ENCODE results near the gene SHROOM3. TPM values are rescaled to one million over a fixed set of nuclear protein-coding genes. Genes with fewer than 3 reads are reported as not detected.

Gene SHROOM3
- total RNA-seq, 2 donors from 2014 or later: not detected

DNA sequence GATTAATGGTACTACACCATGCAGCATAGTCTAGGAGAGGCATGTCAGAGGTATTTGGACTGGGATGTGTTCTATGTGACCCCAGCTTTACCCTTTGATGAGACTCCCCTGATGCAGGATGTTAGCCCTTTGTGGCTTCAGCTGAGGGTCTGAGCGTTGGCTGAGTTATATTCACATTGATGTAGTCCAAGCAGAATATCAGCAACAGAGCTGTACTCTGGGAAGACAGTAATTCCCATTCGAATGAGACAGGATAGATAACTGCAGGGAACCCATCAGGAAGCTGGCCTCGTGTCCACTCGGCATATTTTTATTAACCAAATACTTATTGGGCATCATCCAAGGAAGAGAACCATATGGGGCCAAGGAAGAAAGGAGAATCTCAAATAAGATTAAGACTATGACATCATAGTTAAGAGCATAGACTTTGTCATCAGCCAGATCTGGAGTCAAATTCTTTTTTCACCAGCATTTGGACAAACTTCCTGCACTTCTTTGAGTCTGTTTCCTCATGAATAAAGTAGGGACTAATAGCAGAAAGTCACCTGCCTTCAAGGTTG is 264.8 kb downstream of the SHROOM3 start:
- no peak for ATAC-seq (replicated peaks)
- H3K9me3 Mint-ChIP-seq: no peaks in the 10 kb centered on the region
- H3K36me3 Mint-ChIP-seq (ENCODE audit: low read depth): no peaks in the 10 kb centered on the region
- H3K4me3 Mint-ChIP-seq: no peak overlapping the region
- H3K27me3 Mint-ChIP-seq: peaks cover 34% of the 10 kb centered on the region
- no peaks in the 10 kb centered on the region for H3K4me1 Mint-ChIP-seq
- H3K27ac Mint-ChIP-seq: no peak overlapping the region

DNA sequence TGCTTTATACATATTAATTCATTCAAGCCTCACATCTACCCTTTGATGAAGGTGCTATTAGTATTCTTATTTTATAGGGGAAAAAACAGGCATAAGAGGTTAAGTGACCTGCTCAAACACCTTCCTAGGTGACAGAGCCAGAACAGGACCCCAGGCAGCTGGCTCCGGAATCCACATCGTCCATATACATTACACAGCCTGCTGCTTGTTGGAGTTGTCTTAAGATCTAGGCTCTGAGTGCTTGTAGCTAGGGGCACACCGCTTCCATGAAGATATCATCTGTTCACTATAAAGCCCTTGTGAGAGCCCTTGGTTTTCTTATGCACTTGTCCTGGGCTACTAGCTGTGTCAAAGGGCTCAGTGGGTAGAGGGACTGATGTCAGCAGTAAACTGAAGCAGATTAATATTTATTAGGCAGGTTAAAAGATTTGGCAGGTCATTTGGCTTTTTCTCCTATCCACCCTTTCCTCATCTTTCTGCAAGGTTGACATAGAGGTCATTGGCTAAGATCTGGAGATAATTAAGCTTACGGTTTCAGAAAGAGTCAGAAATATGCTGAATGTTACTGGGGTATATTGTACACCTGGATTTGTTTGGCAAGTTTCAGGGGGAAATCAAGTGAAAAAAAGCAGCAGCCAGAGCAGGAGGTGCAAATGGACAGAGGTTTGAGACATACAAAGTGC is 267.6 kb downstream of the SHROOM3 start:
- ATAC-seq (replicated peaks): no peak
- Mint-ChIP-seq H3K36me3 (ENCODE audit: low read depth) (no peaks in the 10 kb centered on the region), H3K27ac (no peak overlapping the region), H3K9me3 (no peaks in the 10 kb centered on the region), H3K4me3 (no peak overlapping the region), H3K4me1 (no peaks in the 10 kb centered on the region), H3K27me3 (peaks cover 25% of the 10 kb centered on the region)

DNA sequence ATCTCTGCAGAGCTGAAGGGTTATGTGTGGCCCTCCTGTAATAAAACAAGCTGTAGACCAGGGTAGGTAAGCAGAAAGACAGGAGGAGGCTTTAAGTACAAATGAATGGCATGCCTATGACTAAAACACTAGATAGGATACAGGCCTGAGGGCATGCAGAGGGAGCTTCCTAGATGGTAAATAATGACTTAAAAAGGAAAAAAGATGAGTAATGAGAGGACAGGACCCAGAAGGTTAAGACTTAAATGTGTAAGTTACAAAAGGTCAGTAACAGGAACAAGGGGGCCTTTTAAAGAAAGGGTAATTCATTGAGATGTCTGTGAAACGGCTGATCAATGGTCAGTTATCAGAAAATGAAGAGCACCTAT is 268.1 kb downstream of the SHROOM3 start:
- Mint-ChIP-seq H3K9me3 (no peaks in the 10 kb centered on the region), H3K27me3 (peaks cover 25% of the 10 kb centered on the region), H3K36me3 (ENCODE audit: low read depth) (no peaks in the 10 kb centered on the region), H3K27ac (no peak overlapping the region), H3K4me3 (no peak overlapping the region), H3K4me1 (no peaks in the 10 kb centered on the region)
- no peak for ATAC-seq (replicated peaks)

DNA sequence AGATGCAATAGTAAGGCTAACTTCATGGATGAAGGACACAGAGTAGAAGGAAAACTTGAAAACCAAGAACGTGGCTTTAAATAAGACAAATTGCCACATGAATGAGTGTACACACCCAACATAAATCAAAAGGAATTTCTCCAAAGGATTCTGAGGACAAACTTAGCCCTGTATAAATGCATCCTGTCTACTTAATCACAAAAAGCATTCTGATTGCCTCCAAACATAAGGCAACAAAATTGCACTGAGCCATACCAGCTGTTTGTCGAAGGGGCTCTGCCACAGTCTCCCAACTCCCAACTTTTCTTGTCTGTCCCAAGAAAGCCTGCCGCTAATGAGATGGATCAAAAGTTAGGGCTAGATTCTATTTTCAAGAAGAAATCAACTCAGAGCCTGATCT is 268.6 kb downstream of the SHROOM3 start:
- Mint-ChIP-seq H3K4me1 (no peaks in the 10 kb centered on the region), H3K36me3 (ENCODE audit: low read depth) (no peaks in the 10 kb centered on the region), H3K9me3 (no peaks in the 10 kb centered on the region), H3K27me3 (peaks cover 27% of the 10 kb centered on the region), H3K27ac (no peak overlapping the region), H3K4me3 (no peak overlapping the region)
- no peak for ATAC-seq (replicated peaks)

DNA sequence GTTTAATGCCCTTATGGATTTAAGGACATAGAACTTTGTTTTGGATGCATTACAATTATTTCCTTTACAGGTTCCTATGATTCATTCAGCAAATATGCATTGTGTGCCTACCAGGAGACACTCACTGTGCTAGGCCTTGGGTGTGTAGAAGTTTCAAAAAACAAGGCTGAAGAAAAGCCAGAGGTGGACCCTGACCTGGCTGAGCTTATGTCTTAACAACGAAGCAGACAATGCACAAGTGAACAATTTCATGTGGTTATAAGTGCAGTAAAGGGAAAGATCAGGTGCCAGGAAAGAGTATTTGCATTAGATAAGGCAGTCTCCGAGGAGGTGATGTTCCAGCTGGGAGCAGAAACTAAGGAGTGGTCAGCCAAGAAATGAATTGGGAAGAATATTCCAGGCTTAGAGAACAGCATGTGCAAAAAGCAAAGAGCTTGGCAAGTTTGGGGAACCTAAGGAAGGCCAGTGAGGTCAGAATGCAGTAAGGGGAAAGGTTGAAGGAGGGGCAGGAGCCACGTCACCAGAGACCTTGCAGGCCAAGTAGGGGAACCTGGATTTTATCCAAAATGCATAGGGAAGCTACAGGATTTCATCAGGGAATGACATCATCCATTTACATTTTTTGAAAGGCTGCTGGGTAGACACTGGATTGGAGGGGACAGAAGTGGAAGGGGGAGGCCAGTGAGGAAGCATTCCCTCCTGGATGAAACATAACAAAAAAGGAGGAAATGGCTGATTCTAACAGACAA is 269.3 kb downstream of the SHROOM3 start:
- Mint-ChIP-seq H3K9me3 (no peaks in the 10 kb centered on the region), H3K4me3 (no peak overlapping the region), H3K27me3 (peaks cover 27% of the 10 kb centered on the region), H3K36me3 (ENCODE audit: low read depth) (no peaks in the 10 kb centered on the region), H3K27ac (no peak overlapping the region), H3K4me1 (no peaks in the 10 kb centered on the region)
- ATAC-seq (replicated peaks): no peak

DNA sequence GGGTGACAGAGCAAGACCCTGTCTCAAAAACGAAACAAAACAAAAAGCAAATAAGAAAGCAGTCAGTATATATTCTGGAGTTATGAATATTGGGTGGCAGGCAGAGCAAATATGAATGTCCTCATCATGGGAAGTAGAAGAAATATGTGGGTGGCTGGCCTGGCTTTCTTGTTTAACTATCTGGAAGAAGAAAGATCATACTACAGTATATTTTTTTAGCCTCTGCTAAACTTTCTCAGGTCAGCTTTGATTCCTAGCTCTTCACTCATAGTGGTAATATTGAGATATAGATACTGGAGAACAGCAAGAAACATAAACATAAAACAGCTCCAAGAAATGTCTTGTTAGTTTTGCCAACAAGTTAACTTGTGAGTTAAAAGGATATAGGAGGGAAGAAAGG is 270.4 kb downstream of the SHROOM3 start:
- Mint-ChIP-seq H3K4me1 (no peaks in the 10 kb centered on the region), H3K9me3 (no peaks in the 10 kb centered on the region), H3K27ac (no peak overlapping the region), H3K4me3 (no peak overlapping the region), H3K27me3 (peaks cover 26% of the 10 kb centered on the region), H3K36me3 (ENCODE audit: low read depth) (no peaks in the 10 kb centered on the region)
- no peak for ATAC-seq (replicated peaks)

DNA sequence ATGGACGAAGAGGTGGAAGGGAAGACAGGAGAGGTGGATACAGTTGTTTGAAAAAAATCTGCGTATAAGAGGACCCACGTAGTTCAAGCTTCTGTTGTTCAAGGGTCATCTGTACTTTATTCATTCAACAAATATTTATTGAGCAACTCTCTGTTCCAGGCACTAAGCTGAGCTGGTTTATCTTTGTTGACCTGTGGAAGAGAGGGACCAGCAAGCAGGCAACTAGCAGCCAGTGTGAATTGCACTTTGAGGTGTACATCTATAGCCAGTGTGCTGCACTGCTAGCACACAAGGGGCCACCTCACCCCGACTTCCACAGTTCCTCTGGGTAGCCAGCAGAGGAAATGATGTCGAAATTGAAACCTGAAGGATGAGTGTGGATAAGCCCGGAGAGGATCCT is 271.6 kb downstream of the SHROOM3 start:
- no peak overlapping the region for H3K4me3 Mint-ChIP-seq
- ATAC-seq (replicated peaks): no peak
- no peak overlapping the region for H3K27ac Mint-ChIP-seq
- no peaks in the 10 kb centered on the region for H3K4me1 Mint-ChIP-seq
- H3K9me3 Mint-ChIP-seq: no peaks in the 10 kb centered on the region
- H3K27me3 Mint-ChIP-seq: peaks cover 26% of the 10 kb centered on the region
- no peaks in the 10 kb centered on the region for H3K36me3 Mint-ChIP-seq (ENCODE audit: low read depth)

DNA sequence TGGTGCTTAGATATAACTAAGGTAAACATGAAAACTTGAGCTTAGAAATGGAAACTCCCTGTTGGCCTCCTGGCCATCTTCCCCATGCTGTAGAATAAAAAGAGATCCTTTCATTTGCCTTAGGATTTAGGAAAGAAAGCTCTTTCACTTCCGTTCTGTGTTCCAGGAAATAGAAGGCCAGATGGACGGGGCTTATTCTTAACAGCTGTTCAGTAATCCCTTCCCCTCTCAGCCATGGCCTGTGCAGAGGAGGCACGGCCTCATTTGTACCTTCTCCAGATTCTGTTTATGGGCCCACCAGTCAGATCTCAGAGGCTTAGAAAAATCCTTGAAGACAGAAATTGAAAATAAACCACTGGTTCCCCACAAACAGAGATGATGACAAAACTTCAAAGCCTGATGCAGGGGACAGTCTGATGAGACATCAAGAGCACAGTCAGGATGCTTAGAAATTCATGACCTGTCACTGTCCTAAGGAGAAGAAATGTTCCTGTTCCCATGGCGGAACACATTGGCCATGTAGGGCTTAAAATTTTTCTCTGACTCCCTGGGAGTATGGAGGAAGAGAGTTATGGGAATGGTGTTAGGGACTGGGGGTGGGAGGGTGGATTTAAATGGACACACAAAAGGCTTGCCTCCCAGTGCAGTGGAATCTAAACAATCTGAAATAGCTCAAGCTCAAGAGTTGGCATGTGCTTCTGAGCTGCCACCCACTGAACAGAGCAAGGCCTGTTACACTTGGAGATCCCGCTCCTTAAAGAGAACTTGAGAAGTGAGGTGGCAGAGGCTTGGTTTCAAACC is 274.1 kb downstream of the SHROOM3 start:
- no peak overlapping the region for H3K4me3 Mint-ChIP-seq
- no peaks in the 10 kb centered on the region for H3K36me3 Mint-ChIP-seq (ENCODE audit: low read depth)
- H3K27me3 Mint-ChIP-seq: peaks cover 16% of the 10 kb centered on the region
- H3K27ac Mint-ChIP-seq: no peak overlapping the region
- H3K4me1 Mint-ChIP-seq: no peaks in the 10 kb centered on the region
- H3K9me3 Mint-ChIP-seq: no peaks in the 10 kb centered on the region
- ATAC-seq (replicated peaks): no peak

DNA sequence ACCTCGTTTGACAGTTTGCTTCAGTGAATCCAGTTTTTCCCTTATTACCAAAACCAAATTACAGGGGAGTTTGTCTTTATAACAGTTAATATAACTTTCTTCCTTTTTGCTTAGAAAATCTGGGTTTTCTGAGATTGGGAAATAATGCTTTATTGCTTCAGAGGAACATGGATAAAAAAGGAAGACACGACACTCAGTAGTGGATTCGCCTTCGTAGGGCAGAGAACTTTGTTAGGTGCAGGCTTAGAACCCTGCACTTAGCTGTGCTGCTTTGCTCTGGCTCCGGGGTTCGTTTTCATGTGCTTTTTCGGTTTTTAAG is 274.7 kb downstream of the SHROOM3 start:
- no peak overlapping the region for H3K27ac Mint-ChIP-seq
- H3K4me1 Mint-ChIP-seq: no peaks in the 10 kb centered on the region
- no peak overlapping the region for H3K4me3 Mint-ChIP-seq
- no peaks in the 10 kb centered on the region for H3K36me3 Mint-ChIP-seq (ENCODE audit: low read depth)
- H3K9me3 Mint-ChIP-seq: no peaks in the 10 kb centered on the region
- peaks cover 13% of the 10 kb centered on the region for H3K27me3 Mint-ChIP-seq
- ATAC-seq (replicated peaks): no peak

DNA sequence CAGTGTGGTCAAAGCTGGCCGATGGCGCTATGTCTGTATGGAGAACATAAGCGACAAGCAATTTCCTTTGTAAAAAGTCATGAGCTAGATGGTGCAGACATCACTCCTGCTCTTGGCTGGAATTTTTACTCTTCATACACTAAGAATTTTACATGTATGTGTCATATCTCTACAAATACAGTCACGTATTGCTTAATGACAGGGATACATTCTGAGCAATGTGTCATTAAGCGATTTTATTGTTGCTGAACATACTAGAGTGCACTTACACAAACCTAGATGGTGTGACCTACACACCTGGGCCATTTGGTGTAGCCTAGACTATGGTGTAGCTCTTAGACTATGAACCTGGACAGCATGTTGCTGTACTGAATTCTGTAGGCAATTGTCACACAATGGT is 277.5 kb downstream of the SHROOM3 start:
- peaks cover 12% of the 10 kb centered on the region for H3K27me3 Mint-ChIP-seq
- ATAC-seq (replicated peaks): no peak
- H3K27ac Mint-ChIP-seq: no peak overlapping the region
- H3K4me3 Mint-ChIP-seq: no peak overlapping the region
- no peaks in the 10 kb centered on the region for H3K9me3 Mint-ChIP-seq
- no peaks in the 10 kb centered on the region for H3K36me3 Mint-ChIP-seq (ENCODE audit: low read depth)
- peaks cover 4% of the 10 kb centered on the region for H3K4me1 Mint-ChIP-seq

DNA sequence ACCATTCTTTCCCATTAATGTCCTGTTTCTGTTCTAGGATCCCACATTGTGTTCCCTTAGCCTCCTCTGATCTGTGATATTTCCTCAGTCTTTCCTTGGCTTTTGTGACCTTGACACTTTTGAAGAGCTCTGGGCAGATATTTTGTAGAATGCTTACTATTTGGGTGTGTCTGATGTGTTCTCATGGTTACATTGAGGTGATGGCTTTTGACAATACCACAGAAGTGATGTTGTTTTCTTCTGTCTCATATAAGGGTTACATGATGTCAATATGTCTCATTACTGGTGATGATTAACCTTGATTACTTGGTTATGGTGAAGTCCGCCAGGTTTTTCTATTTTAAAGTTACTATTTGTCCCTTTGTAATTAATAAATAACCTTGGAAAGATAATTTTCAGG is 279.2 kb downstream of the SHROOM3 start:
- Mint-ChIP-seq H3K4me1 (peaks cover 4% of the 10 kb centered on the region), H3K27me3 (peaks cover 8% of the 10 kb centered on the region), H3K9me3 (no peaks in the 10 kb centered on the region), H3K27ac (no peak overlapping the region), H3K4me3 (no peak overlapping the region), H3K36me3 (ENCODE audit: low read depth) (no peaks in the 10 kb centered on the region)
- no peak for ATAC-seq (replicated peaks)

DNA sequence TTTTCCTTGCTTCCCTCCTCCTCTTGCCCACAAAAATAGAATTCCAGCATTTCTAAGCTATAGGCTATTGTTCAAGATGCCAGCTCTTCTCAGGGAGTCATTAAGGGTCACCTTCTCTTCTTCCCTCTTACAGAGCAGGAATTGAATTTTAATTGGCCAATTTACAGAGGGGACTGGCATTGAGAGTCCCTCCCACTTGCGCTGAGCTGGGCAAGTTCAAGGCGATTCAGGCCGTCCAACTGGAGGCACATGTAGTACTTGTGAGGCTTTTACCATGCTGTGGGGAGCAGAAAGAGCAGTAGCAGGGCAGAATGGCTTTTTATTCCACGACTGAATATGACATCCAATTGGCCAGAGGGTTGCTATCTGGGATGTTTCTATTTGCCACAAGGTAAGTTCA is 281.0 kb downstream of the SHROOM3 start:
- Mint-ChIP-seq H3K4me1 (peaks cover 4% of the 10 kb centered on the region), H3K27ac (no peak overlapping the region), H3K27me3 (peaks cover 8% of the 10 kb centered on the region), H3K4me3 (no peak overlapping the region), H3K36me3 (ENCODE audit: low read depth) (no peaks in the 10 kb centered on the region), H3K9me3 (no peaks in the 10 kb centered on the region)
- no peak for ATAC-seq (replicated peaks)

DNA sequence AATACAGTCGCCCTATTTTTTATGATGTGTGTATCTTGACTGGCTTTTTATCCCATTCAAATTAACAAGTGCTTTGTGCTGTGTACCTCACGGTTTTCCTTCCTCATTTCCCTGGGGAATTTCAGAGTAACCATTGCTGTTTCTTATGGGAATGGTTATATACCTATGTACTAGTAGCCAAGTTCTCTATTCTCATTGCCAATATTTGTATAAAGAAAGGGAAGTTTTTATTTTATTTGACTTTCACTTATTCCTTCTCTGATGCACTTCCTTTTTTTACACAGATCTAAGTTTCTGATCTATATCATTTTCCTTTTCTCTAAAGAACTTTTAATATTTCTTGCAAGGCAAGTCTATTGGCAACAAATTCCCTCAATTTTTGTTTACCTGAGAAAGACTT is 281.6 kb downstream of the SHROOM3 start:
- H3K27ac Mint-ChIP-seq: no peak overlapping the region
- no peak overlapping the region for H3K4me3 Mint-ChIP-seq
- no peaks in the 10 kb centered on the region for H3K36me3 Mint-ChIP-seq (ENCODE audit: low read depth)
- peaks cover 4% of the 10 kb centered on the region for H3K4me1 Mint-ChIP-seq
- peaks cover 12% of the 10 kb centered on the region for H3K27me3 Mint-ChIP-seq
- H3K9me3 Mint-ChIP-seq: no peaks in the 10 kb centered on the region
- no peak for ATAC-seq (replicated peaks)

DNA sequence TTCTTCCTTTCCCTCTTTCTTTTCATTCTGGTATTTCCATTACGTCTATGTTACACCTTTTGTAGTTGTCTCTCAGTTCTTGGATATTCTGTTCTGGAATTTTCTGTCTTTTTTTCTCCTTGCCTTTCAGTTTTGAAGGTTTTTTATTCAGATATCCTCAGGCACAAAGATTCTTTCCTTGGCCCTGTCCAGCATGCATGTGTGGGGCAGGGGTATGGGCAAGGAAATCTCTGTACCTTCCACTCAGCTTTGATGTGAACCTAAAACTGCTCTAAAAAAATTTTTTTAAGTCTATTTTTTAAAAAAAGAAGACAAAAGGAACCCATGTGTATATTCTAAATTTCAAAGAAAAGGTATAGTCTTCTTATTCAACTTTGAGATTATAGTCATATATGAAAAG is 282.4 kb downstream of the SHROOM3 start:
- Mint-ChIP-seq H3K9me3 (no peaks in the 10 kb centered on the region), H3K36me3 (ENCODE audit: low read depth) (no peaks in the 10 kb centered on the region), H3K27ac (no peak overlapping the region), H3K27me3 (peaks cover 12% of the 10 kb centered on the region), H3K4me3 (no peak overlapping the region), H3K4me1 (peaks cover 4% of the 10 kb centered on the region)
- ATAC-seq (replicated peaks): no peak

DNA sequence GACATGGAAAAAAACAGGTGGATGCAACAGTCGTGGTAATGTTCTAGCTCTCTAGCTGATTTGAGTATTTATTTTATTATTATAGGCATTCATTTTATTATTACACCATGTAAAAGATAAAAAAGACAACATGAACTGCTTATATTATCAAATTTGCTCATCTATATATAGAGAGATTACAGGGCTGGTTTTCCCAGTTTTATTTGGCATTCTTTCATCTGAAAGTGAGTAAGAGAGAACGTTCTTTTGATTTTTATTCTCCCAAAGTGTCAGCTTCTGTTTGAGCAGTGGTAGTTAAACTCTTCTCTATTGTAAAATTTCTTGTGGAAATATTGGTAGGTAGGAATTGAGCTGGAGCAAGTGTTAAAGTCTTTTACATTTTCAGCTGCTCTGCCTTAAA is 283.0 kb downstream of the SHROOM3 start:
- H3K4me3 Mint-ChIP-seq: no peak overlapping the region
- H3K4me1 Mint-ChIP-seq: peaks cover 4% of the 10 kb centered on the region

More for the DNA sequence above, 283.0 kb downstream of the SHROOM3 start:
- no peaks in the 10 kb centered on the region for H3K9me3 Mint-ChIP-seq
- ATAC-seq (replicated peaks): no peak
- H3K27me3 Mint-ChIP-seq: peaks cover 12% of the 10 kb centered on the region
- H3K36me3 Mint-ChIP-seq (ENCODE audit: low read depth): no peaks in the 10 kb centered on the region
- no peak overlapping the region for H3K27ac Mint-ChIP-seq
